GM18517 (cell line): ENCODE measurements around the gene CD276.
"Not testable (repeated sequence)": the region's sequence is repeated elsewhere in the genome, so short reads cannot be mapped to it uniquely, and the experiment has no call there.

Experiments used
- ATAC-seq: cut with Tn5 transposase; IDR thresholded peaks from one replicate; pipeline ENCODE4 v1.9.1; 2021; ENCODE audit warnings: mild to moderate bottlenecking, moderate library complexity; ENCODE audit not compliant: unreplicated experiment

CD276 gene

GRCh38 chr15:73684581-73685455 lies 635 bp downstream of the CD276 start:
- no peak for ATAC-seq

- no peak for ATAC-seq
These were observed 1.8 kb downstream of the CD276 start for GRCh38 chr15:73685981-73686380.

- ATAC-seq: no peak
These were observed 2.6 kb downstream of the CD276 start for GRCh38 chr15:73686781-73687256.

GRCh38 chr15:73687351-73687750 lies 3.2 kb downstream of the CD276 start:
- no peak for ATAC-seq

GRCh38 chr15:73688455-73688854 lies 4.3 kb downstream of the CD276 start:
- no peak for ATAC-seq

- no peak for ATAC-seq
These were observed 7.2 kb downstream of the CD276 start for GRCh38 chr15:73691396-73691795.

- no peak for ATAC-seq
These were observed 10.2 kb downstream of the CD276 start for GRCh38 chr15:73694419-73694818.

- ATAC-seq: no peak
These were observed 11.8 kb downstream of the CD276 start for GRCh38 chr15:73695773-73696640.

GRCh38 chr15:73696641-73697001 lies 12.4 kb downstream of the CD276 start:
- no peak for ATAC-seq

GRCh38 chr15:73697033-73697467 lies 12.9 kb downstream of the CD276 start:
- no peak for ATAC-seq

- ATAC-seq: no peak
These were observed 15.3 kb downstream of the CD276 start for GRCh38 chr15:73699249-73700040.

GRCh38 chr15:73700041-73700842 lies 16.1 kb downstream of the CD276 start:
- no peak for ATAC-seq

GRCh38 chr15:73702311-73703239 lies 18.4 kb downstream of the CD276 start:
- not testable (repeated sequence) for ATAC-seq

GRCh38 chr15:73703601-73704000 lies 19.4 kb downstream of the CD276 start:
- not testable (repeated sequence) for ATAC-seq

GRCh38 chr15:73704142-73704868 lies 20.1 kb downstream of the CD276 start:
- not testable (repeated sequence) for ATAC-seq

GRCh38 chr15:73704869-73705645 lies 20.9 kb downstream of the CD276 start:
- no peak for ATAC-seq

- ATAC-seq: no peak
These were observed 24.5 kb downstream of the CD276 start for GRCh38 chr15:73708691-73709090.

- ATAC-seq: no peak
These were observed 25.1 kb downstream of the CD276 start for GRCh38 chr15:73709241-73709640.
